HepG2 (cell line): ENCODE results near the gene FGD2. TPM values are rescaled to one million over a fixed set of nuclear protein-coding genes. Genes with fewer than 3 reads are reported as not detected.

ENCODE experiments used
- ATAC-seq: fragments of 200-7000 bp; cut with Tn5 transposase; 3 replicates; pipeline ENCODE4 v1.9.1; 2020; ENCODE audit warnings: mild to moderate bottlenecking, moderate library complexity
- BruUV-seq: library from RNA; stranded (reverse); fragments of 400-500 nt; replicated peaks from 2 replicates; lab custom pipeline; 2021; lab: Mats Ljungman, UMichigan
- CTCF ChIA-PET: fragments of 300-600 bp; formaldehyde crosslinking; extraction: SDS; loops from one replicate; lab custom pipeline; 2021; ENCODE audit warnings: low total read pairs, inconsistent platforms, low intra/inter-chr PET ratio; lab: Yijun Ruan, JAX
- POLR2A ChIA-PET: fragments of 350-600 bp; sonication (Branson Sonifier 250); formaldehyde crosslinking; loops from one replicate; lab custom pipeline; 2020; ENCODE audit warnings: antibody characterized with exemption, inconsistent platforms; lab: Yijun Ruan, JAX
- DNase-seq: peaks from one replicate; pipeline ENCODE4 v3.0.0-alpha.2; 2015; ENCODE audit warnings: low spot score
- FAIRE-seq: peaks from 3 replicates; lab custom pipeline; 2011; peaks lifted over from hg19 to GRCh38; lab: Jason Lieb, UNC
- H2AFZ ChIP-seq: one replicate; pipeline ENCODE4 v1.6.1; 2011; ENCODE audit warnings: low read length, inconsistent platforms
- H3K27ac ChIP-seq: fragments of 300-600 bp; 3 replicates; pipeline ENCODE4 v1.8.0; 2011; ENCODE audit warnings: mixed run types, mild to moderate bottlenecking, mixed read lengths, low read length, inconsistent platforms; ENCODE audit not compliant: insufficient read depth; ENCODE audit errors: extremely low read length
- H3K27me3 ChIP-seq, 2 experiments: fragments of 200-600 bp in 1 of 2; 2 replicates in 1 of 2; 3 replicates in 1 of 2; pipeline versions ENCODE4 v1.6.0 to v1.8.0; 2011; ENCODE audit warnings: low read length in 2 of 2, mild to moderate bottlenecking in 2 of 2, moderate library complexity in 2 of 2, inconsistent platforms in 1 of 2; ENCODE audit not compliant: insufficient read depth in 2 of 2, control insufficient read depth in 1 of 2
- H3K36me3 ChIP-seq, 2 experiments: fragments of 200-600 bp in 1 of 2; replicated peaks in 1 of 2; 2 replicates in 1 of 2; 3 replicates in 1 of 2; pipeline versions ENCODE4 v1.5.1 to v1.8.0; 2011; ENCODE audit warnings: low read length in 2 of 2, inconsistent platforms in 1 of 2; ENCODE audit not compliant: insufficient read depth in 2 of 2, control insufficient read depth in 1 of 2
- H3K4me1 ChIP-seq: 2 replicates; pipeline ENCODE4 v1.5.1; 2012; ENCODE audit warnings: low read length, inconsistent platforms; ENCODE audit not compliant: insufficient read depth
- H3K4me2 ChIP-seq: 2 replicates; pipeline ENCODE4 v1.6.0; 2011; ENCODE audit warnings: low read depth, low read length, inconsistent platforms
- H3K4me3 ChIP-seq, 3 experiments: fragments of 200-600 bp in 1 of 3; sonication (generic), shearing (Covaris generic) in 1 of 3; replicated peaks in 1 of 3; 2 replicates each; pipeline ENCODE4 v1.5.1; 2011 to 2016; ENCODE audit warnings: low read length in 3 of 3, inconsistent platforms in 2 of 3, low read depth in 2 of 3, mild to moderate bottlenecking in 2 of 3, control low read depth in 1 of 3, mixed read lengths in 1 of 3; ENCODE audit not compliant: insufficient read depth in 1 of 3
- H3K79me2 ChIP-seq: one replicate; pipeline ENCODE4 v1.6.1; 2011; ENCODE audit warnings: low read length, inconsistent platforms; ENCODE audit not compliant: insufficient read depth
- H3K9ac ChIP-seq: 2 replicates; pipeline ENCODE4 v1.6.0; 2011; ENCODE audit warnings: mild to moderate bottlenecking, low read depth, low read length, inconsistent platforms; ENCODE audit not compliant: insufficient read depth
- H3K9me3 ChIP-seq: 2 replicates; pipeline ENCODE4 v1.5.1; 2012; ENCODE audit warnings: mild to moderate bottlenecking, low read length
- H4K20me1 ChIP-seq: 2 replicates; pipeline ENCODE4 v1.6.0; 2011; ENCODE audit warnings: inconsistent platforms, mild to moderate bottlenecking, low read length, moderate library complexity; ENCODE audit not compliant: insufficient read depth
- MBNL3 ChIP-seq: fragments of 250-450 bp; sonication (Bioruptor Pico); conservative IDR thresholded peaks from 2 replicates; pipeline ENCODE4 v1.8.0; 2022; ENCODE audit warnings: mild to moderate bottlenecking, inconsistent platforms
- NCOA5 ChIP-seq: sonication (generic); formaldehyde crosslinking; IDR thresholded peaks from 2 replicates; pipeline ENCODE4 v1.4.0; 2020; ENCODE audit warnings: missing genetic modification reagents
- SMC3 ChIP-seq: IDR thresholded peaks from 2 replicates; pipeline ENCODE4 v1.6.1; 2011; ENCODE audit warnings: low read length, improper control_type of control experiment
- SP4 ChIP-seq: sonication (generic); formaldehyde crosslinking; IDR thresholded peaks from 2 replicates; pipeline ENCODE4 v1.8.1; 2023; ENCODE audit warnings: mild to moderate bottlenecking, missing genetic modification reagents
- TAF15 ChIP-seq: fragments of 200-400 bp; formaldehyde crosslinking; IDR thresholded peaks from one replicate; pipeline ENCODE4 v1.6.1; 2018; ENCODE audit warnings: mild to moderate bottlenecking, low read depth, low read length; ENCODE audit not compliant: poor library complexity, severe bottlenecking
- ZBTB2 ChIP-seq: sonication (generic); formaldehyde crosslinking; IDR thresholded peaks from 2 replicates; pipeline ENCODE4 v1.8.0; 2022; ENCODE audit warnings: low read depth, missing genetic modification reagents
- ZBTB42 ChIP-seq: sonication (generic); formaldehyde crosslinking; IDR thresholded peaks from 2 replicates; pipeline ENCODE4 v1.5.0; 2020; ENCODE audit warnings: mild to moderate bottlenecking, missing genetic modification reagents
- whole genome bisulfite sequencing: methylation state at CpG from one replicate; pipeline ENCODE4 v1.1.6; 2017; ENCODE audit warnings: low lambda C conversion rate; 5-methylcytosine and 5-hydroxymethylcytosine counted together
- in situ Hi-C: cut with HindIII; loops from 2 replicates; pipeline ENCODE4 v1.10.0; 2017; ENCODE audit warnings: low pct_unique_long_range_greater_than_20kb; ENCODE audit not compliant: extremely low pct_ligation_motif_present
- intact Hi-C: fragments of 100-400 bp; cut with micrococcal nuclease; formaldehyde crosslinking; loops from one replicate; pipeline ENCODE4 v1.10.0; 2022; ENCODE audit not compliant: unreplicated experiment
- polyA plus RNA-seq, 8 experiments: library from polyadenylated mRNA; depleted of rRNA in 3 of 8; stranded (reverse) in 7 of 8; unstranded in 1 of 8; fragments of >200 nt; fragmentation: Illumina TruSeq in 4 of 8; extraction: Trizol in 4 of 8; gene quantifications; 2 replicates each; pipeline versions ENCODE4 v1.2.1 to v1.2.3, GENCODE V29; 2011 to 2016; ENCODE audit warnings: low read depth in 4 of 8, missing spikeins in 1 of 8, mixed read lengths in 1 of 8; ENCODE audit not compliant: insufficient read depth in 1 of 8
- total RNA-seq, 5 experiments: library from RNA; depleted of rRNA; stranded (reverse); fragments of >200 nt; fragmentation: Illumina TruSeq; extraction: Trizol; gene quantifications; 2 replicates each; pipeline ENCODE4 v1.2.3, GENCODE V29; 2016; ENCODE audit warnings: low read depth in 1 of 5

Gene FGD2
- total and polyA plus RNA-seq, 2 of the 13 experiments (the other 11 are each of a cell fraction or from before 2014, with no cell fraction given) = not detected

DNA sequence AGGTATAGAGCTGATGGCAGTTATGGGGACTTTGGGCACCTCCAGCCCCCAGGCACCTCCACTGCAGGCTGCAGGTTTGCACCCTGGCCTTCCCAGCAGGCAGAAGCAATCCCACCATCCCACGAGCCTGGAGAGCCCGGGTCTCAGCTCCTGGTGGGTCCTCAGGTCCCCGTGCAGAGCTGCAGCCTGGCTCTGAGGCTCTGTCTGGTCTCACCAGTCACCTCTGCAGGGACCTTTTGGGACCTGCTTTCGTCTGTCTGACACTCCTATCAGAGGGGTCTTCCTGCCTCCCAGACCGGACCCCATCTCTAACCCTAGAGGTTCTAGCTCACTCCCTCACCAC, 41.9 kb downstream of the FGD2 start:
- Histone ChIP-seq H3K27ac (no peak overlapping the region), H2AFZ (no peak overlapping the region), H3K79me2 (no peaks in the 10 kb centered on the region), H3K36me3 (no peaks in the 10 kb centered on the region), H3K4me3 (no peak overlapping the region), H4K20me1 (no peaks in the 10 kb centered on the region), H3K4me2 (no peak overlapping the region), H3K4me1 (peaks cover 40% of the 10 kb centered on the region), H3K9me3 (no peaks in the 10 kb centered on the region), H3K9ac (no peak overlapping the region), H3K27me3 (peaks cover 2 to 17% of the 10 kb centered on the region in 2 experiments; a peak in 4 of 5 replicates)
- ChIA-PET POLR2A (interaction anchor here (0.9 to 1.3 kb wide), 3 partner anchors 18 to 128 kb away, joined by 3 to 5 read pairs (median 4); no protein-coding TSS in a partner anchor), CTCF (no interaction called here)
- in situ Hi-C loops (no loop called here), intact Hi-C loops (no loop called here)
- TF ChIP-seq NCOA5 (CRISPR knock-in tag) = no peak
- no peak for TF ChIP-seq SP4 (CRISPR knock-in tag)
- no peak for TF ChIP-seq MBNL3 (CRISPR knock-in tag)
- no peak for TF ChIP-seq TAF15
- no peak for TF ChIP-seq ZBTB42 (CRISPR knock-in tag)
- TF ChIP-seq ZBTB2 = no peak
- no peak for TF ChIP-seq SMC3
- no peak for ATAC-seq
- FAIRE-seq = no peak
- no peak for DNase-seq
- WGBS = 14% methylated on average over 4 of the region's 5 CpGs
- no TSS peak for BruUV-seq
